DND-41 (cell line): ENCODE measurements around the gene PAFAH1B2.

Experiments
- EZH2 ChIP-seq: IDR thresholded peaks from 3 replicates; pipeline ENCODE4 v1.6.1; 2012; ENCODE audit warnings: borderline replicate concordance, low read depth, mild to moderate bottlenecking, moderate library complexity, low read length, inconsistent platforms; ENCODE audit not compliant: severe bottlenecking
- TF ChIP-seq, protein P1 (sequence below): IDR thresholded peaks from 2 replicates; pipeline ENCODE4 v1.5.1; 2012; ENCODE audit warnings: borderline replicate concordance, low read length, moderate library complexity, mild to moderate bottlenecking; ENCODE audit not compliant: poor library complexity, severe bottlenecking; ENCODE audit errors: extremely low read depth

GRCh38 chr11:117204283-117205080 lies 60.4 kb downstream of the PAFAH1B2 start:
- TF ChIP-seq, protein P1, sequence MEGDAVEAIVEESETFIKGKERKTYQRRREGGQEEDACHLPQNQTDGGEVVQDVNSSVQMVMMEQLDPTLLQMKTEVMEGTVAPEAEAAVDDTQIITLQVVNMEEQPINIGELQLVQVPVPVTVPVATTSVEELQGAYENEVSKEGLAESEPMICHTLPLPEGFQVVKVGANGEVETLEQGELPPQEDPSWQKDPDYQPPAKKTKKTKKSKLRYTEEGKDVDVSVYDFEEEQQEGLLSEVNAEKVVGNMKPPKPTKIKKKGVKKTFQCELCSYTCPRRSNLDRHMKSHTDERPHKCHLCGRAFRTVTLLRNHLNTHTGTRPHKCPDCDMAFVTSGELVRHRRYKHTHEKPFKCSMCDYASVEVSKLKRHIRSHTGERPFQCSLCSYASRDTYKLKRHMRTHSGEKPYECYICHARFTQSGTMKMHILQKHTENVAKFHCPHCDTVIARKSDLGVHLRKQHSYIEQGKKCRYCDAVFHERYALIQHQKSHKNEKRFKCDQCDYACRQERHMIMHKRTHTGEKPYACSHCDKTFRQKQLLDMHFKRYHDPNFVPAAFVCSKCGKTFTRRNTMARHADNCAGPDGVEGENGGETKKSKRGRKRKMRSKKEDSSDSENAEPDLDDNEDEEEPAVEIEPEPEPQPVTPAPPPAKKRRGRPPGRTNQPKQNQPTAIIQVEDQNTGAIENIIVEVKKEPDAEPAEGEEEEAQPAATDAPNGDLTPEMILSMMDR, result no peak
- no peak for TF ChIP-seq EZH2
